Medulla oblongata (tissue), 1 donor: Measurements from ENCODE around the gene TMEM170A.
A peak's percentile ranks its signal among the peaks of the same experiment; 100 is the strongest.

Experiments
- DNase-seq: peaks from one replicate; pipeline ENCODE4 v3.0.0-alpha.2; 2015; ENCODE audit errors: extremely low spot score

TMEM170A gene

DNA sequence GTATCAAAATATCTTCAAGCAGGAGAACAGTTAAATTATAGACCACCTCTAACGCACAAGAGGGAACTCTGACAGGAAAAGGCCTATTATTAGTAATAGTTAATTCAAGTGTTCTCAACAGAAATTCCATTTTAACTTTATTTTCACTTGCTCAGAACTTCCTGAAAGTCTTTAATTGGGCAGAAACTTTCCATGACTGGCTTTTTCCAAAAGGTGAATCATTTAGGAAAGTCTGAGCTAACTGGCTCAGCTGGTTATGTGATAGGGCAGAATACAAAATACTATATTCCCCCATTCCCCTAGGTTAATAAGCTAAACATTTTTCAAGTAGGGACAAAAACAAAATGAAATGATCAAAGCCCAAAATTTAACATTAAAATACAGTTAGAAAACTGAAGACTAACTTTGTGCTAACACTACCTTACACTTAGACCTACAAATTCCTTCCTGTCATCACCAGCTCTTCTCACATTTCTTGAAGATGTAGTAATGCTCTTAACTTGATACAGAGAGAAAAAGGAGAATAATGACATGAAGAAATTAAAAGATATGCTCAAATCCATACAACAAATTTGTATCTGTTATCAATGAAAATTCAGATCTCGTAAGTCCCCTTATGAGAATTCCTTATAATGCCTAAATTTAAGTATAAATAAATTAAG lies 62.2 kb downstream of the TMEM170A start:
- no peak for DNase-seq

GRCh38 chr16:75401691-75402090 lies 62.8 kb downstream of the TMEM170A start:
- DNase-seq, result no peak

- DNase-seq, result no peak
Observed at GRCh38 chr16:75398333-75398732, 66.2 kb downstream of the TMEM170A start.

GRCh38 chr16:75394941-75395340 lies 69.5 kb downstream of the TMEM170A start:
- DNase-seq, result peak; percentile 18
